IPS-18c (cell line): ENCODE measurements around the gene CTR9.

Experiments
- H3K4me3 ChIP-seq: 2 replicates; pipeline ENCODE4 v1.7.0; 2013; ENCODE audit warnings: low read depth, mild to moderate bottlenecking, low read length, moderate library complexity; ENCODE audit not compliant: insufficient read depth
- H3K9me3 ChIP-seq: one replicate; pipeline ENCODE4 v1.6.1; 2013; ENCODE audit warnings: mild to moderate bottlenecking, low read length, moderate library complexity; ENCODE audit not compliant: control insufficient read depth, insufficient read depth

The CTR9 gene

DNA sequence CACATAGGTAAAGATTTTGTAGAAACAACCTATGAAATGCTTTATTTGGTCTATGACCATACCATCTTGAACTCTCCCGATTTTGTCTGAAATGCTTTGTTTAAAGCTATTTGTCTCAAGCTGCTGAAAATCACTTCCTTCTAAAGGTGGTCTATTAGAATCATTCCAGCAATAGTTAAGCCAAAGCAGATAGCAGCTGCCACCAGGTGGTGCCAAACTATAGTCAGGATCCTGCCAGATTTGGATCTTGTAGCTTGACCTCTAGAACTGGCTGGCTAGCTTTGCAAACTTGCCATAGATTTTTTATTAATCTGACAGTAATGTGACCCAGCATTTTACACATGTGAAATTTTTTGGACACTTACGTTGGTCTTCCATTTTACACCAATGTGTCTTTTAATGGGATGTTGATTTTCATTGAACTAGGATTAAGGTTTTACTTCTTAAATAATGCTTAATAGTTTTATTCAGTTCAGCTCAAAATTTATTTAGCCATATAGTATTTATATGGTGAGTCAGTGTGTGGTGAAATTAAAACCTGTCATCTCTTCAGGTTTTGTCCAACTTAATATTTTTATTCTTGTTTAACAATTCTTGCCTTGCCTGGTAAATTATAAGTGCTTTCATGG, 19.7 kb downstream of the CTR9 start:
- H3K9me3 ChIP-seq: no peaks in the 10 kb centered on the region
- no peak overlapping the region for H3K4me3 ChIP-seq

DNA sequence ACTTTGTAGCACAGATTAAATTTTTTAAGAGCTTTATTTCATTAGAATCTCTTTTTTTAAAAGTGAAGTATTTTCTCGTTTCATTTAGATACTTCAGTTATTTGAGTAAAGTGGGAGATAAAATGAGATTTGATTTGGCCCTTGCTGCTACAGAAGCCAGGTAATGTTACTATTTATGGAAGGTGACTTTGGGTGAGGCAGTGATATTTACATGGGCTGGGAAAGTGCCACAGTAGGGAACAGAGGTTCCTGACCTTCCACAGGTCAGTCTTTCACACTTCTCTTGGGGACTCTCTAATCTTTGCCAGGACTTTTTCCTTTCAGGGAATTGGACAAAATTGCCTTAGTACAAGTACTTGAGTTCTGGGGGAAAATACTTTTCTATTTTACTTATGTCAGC, 20.4 kb downstream of the CTR9 start:
- H3K9me3 ChIP-seq: no peaks in the 10 kb centered on the region
- no peak overlapping the region for H3K4me3 ChIP-seq

DNA sequence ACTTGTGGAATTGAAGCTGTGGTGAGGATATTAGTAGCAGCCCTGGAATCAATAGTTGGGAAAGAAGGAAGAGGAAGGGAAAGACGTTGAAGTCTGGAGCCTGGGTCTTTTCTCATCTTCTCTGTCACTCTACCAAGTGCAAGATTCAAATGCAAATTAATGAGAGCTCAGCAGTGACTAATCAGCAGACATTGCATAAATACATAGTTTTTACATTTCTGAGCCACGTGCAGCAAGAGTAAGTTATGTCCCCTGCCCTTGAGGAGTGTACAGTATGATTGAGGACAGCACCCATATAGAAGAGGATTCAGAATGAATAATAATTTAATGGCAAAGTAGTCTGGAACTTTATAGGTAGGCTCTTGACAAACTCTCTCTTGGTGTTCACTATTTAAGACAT, 23.8 kb downstream of the CTR9 start:
- Histone ChIP-seq H3K4me3 (no peak overlapping the region), H3K9me3 (no peaks in the 10 kb centered on the region)

DNA sequence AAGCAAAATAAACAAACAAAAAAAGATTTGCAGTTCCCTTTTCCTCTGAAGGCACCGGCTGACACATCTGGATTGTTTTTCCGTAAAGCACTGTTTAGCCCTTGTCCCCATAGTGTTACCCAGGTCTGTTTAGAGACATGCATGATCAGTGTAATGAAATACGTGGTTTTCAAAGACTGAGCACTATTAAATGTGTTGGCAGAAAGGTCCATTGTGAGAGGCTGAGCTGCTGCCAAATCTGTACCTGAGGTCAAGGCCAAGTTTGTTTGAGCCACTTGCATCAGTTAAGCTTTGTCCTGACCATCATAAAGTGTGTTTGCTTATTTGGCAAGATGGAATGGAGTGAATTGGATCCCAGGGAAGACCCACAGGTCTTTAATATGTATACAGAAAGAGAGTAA, 26.3 kb downstream of the CTR9 start:
- H3K9me3 ChIP-seq: no peaks in the 10 kb centered on the region
- H3K4me3 ChIP-seq: no peak overlapping the region

DNA sequence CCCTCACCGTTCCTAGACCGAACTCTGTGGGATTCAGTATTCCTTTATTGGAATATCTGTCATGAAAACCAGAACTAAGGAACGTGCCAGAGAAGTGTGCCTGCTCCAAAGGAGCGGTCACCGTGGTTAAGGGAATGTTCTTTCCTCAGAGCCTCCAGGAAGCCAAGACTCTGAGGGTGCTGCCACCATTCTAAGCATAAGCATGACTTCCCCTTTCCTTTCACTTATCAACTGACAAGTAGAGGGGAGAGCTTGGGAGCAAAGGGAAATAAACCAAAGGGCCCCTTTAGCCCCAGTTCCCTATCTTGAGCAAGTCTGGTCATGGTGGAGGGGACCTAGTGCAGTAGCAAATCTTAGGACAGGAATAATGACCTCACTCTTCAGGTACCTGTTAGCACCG, 26.8 kb downstream of the CTR9 start:
- H3K4me3 ChIP-seq: no peak overlapping the region

DNA sequence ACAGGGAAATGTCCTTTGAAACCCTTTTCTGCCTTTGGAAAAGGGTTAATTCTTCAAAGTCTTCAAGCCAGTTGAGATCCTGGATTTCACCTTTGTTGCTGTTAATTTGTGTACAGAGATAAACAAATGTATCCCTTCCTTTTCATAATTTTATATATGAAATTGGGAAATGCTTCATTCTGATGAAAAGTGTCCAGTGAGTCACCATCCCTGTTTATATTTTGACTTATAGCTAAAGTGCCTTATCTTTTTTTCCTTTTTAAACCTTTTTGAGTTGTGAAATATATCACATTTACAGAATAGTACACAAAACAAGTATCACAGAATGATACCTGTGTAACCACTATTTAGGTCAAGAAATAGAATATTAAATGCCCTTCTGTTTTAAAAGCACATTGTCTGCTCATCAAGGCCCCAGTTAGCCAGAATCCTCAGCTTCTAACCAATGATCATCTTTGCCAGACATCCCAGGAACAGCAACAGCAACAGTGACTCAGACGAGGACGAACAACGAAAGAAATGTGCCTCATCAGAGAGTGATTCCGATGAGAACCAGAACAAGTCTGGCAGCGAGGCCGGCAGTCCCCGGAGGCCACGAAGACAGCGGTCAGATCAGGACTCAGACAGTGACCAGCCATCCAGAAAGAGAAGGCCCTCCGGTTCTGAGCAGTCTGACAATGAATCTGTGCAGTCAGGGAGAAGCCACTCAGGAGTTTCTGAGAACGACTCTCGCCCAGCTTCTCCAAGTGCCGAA, 27.3 kb downstream of the CTR9 start:
- no peaks in the 10 kb centered on the region for H3K9me3 ChIP-seq
- no peak overlapping the region for H3K4me3 ChIP-seq

More for the DNA sequence above, 26.8 kb downstream of the CTR9 start:
- no peaks in the 10 kb centered on the region for H3K9me3 ChIP-seq

DNA sequence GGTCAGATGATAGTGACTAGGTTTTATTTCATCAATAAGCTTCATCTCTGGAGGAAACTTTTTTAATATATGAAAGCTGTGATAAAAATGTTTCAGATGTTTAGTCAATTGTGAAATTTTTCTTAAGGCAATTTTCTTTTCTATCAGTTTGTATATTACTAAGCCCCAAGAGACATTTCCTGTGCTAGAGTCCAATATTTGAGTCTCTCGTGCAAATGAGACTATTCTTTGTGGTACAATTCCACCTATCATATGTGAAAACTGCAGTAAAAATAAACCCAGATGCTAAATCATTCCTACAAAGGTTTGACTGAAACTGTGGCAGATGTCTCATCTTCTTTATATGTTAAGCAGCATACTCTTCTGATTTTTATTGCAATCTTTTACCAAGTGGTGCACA, 28.0 kb downstream of the CTR9 start:
- Histone ChIP-seq H3K9me3 (no peaks in the 10 kb centered on the region), H3K4me3 (no peak overlapping the region)

DNA sequence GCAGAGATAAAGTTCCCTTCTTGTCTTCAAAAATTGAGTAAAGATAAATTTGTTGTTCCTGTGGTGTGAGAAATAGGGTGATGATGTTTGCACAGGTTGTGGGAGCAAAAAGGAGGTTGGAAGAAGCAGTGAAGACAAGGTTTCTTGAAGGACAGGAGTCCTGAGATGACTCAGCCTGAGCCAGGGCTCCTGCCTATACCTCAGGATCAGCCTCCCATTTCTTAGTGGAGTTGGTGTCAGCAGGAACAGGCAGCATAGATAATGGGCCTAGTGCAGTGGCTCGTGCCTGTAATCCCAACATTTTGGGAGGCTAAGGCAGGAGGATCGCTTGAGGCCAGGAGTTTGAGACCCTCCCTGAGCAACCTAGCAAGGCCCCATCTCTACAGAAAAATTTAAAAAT, 29.0 kb downstream of the CTR9 start:
- no peak overlapping the region for H3K4me3 ChIP-seq
- no peaks in the 10 kb centered on the region for H3K9me3 ChIP-seq

DNA sequence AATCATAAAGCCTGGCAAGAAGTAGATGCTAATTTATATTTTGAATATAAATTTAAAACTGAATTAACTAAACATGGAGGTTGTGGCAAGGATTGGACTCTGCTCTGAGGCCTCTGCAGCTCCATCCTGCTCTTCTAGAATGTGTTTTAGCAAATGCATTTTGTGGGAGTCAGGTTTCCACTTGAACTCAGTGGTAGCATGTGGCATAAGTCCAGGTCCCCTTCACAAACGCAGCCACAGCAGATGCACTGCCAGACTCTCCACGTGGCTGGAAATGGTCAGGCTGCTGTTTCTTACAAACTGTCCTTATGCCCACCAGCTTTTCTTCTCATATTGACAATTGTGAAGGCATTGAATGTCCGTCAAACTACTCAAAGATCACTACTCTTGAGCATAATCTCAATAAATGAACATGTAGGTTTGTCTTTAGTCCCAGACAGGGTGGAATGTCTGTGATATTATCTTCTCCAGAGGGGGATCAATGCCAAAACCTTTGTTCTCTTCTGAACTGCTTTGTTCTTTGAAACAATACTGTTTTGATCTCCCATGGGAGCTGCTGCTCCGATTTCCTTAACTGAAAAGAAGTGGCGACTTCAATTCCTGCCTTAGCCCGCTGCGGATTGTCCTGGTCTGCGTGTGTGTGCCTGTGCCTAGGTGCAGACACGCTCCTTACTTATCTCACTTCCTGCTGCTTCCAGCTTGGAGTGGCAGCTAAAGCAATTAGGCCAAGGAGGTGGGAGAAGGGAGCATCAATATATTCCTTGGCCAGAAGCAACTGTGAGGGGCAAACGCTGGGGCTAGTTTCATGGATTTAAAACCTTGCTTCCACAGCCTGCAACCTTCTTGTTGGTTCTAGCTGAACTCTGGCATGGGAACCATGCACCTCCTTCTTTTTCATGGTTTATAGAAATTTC, 33.4 kb downstream of the CTR9 start:
- Histone ChIP-seq H3K9me3 (no peaks in the 10 kb centered on the region), H3K4me3 (no peak overlapping the region)

DNA sequence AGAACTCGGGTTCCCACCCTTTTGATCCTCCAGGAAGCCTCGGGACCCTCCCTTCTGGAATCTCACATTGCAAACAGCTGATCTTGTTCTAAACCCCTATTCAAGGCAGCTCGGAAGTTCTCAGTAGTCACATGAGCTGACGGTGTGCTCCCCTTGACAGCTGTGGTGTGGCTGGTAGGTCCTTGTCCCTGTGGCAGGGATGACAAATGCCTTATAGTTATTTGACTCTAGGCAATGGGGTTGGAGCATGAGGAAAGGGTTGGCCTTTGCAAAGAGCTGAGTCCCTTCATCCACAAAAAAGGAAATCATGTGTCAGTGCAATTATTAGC, 34.1 kb downstream of the CTR9 start:
- Histone ChIP-seq H3K9me3 (no peaks in the 10 kb centered on the region), H3K4me3 (no peak overlapping the region)

DNA sequence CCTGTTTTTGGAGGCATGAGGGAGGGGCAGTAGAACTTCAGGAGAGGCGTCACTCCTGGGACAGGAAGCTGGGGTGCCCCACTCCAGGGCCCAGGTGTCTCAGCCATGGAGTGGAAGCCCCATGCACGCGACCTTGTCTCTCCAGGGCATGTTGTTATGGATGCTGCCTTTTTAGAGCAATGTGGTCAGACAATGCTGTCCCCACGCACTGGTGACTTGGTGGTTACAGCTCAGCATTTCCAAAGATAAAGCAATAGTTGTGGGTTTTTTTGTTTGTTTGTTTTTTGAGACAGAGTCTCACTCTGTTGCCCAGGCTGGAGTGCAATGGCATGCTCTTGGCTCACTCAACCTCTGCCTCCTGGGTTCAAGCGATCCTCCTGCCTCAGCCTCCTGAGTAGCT, 35.4 kb downstream of the CTR9 start:
- Histone ChIP-seq H3K4me3 (no peak overlapping the region), H3K9me3 (no peaks in the 10 kb centered on the region)

DNA sequence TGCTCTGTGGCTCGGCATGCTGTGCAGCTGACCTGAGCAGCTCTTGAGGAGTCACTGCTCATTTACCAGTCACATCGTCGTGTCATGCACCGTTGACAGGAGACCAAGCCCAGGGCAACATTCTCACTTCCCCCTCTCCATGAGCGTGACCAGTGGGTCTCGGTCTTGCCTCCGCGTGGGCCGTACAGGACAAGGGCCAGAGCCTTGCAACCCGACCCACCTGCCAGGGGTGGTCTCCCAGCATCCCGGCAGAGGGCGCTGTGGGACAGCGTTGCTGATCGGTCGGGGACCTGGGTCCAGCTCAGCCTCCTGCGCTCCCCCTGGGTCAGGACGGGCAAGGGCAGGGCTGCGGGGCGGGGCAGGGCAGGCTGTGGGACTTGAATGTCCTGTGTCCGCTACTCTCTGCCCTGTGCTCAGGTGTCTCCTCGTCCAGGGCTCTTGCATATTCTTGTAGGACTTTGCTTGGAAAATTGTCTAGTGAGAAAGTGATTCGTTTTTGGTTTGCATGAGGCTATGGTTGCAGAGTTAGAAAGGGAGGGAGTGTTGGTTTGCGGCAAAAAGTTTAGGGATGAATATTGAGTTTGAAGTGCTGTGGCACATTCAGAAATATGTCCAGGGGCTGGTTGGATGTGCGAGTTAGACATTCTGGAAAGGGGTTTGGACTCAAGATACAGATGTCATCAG, 41.5 kb downstream of the CTR9 start:
- no peaks in the 10 kb centered on the region for H3K9me3 ChIP-seq
- H3K4me3 ChIP-seq: no peak overlapping the region

DNA sequence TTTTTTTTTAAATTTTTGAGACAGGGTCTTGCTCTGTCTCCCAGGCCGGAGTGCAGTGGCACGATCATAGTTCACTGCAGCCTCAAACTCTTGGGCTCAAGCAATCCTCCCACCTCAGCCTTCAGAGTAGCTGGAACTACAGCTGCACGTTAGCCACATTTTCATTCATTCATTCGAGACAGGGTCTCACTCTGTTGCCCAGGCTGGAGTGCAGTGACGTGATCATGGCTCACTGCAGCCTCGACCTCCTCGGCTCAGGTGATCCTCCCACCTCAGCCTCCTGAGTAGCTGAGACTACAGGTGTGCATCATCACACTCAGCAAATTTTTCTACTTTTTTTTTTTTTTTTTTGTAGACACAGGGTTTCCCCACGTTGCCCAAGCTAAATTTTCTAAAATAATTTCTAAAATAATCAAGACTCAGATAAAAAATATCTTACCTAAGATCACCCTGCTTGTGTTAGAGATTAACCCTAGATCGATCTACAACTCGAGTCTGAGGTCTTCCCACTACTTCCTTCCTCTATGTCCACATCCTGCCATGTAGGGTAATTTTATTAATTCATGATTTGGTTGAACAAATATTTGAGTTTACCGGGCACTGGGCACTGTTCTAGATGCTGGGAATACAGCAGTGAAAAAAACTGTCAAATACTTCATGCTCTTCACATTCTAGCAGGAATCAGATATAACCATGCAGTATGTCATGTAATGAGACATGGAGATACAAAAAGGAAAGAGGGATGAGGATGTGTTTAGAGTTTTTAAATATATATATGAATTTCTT, 42.6 kb downstream of the CTR9 start:
- no peak overlapping the region for H3K4me3 ChIP-seq
- H3K9me3 ChIP-seq: no peaks in the 10 kb centered on the region

DNA sequence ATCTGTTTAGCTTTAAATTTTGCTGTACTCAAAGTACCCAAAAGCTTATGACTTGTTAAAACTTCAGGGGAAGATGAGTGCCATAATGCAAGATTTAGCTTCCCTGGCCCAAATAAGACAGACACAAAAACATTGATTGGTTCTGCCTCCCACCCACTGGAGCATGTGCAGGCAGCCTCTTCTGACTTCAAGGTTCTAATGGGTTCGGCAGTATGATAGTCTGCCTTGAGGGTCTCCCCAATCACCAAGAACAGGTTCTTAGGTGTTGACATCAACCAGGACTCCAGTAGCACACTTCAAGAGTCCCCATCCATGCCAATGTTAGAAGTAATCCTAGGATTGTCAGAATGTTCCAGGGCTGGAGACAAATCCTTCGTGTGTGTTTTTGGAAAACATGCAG, 45.1 kb downstream of the CTR9 start:
- Histone ChIP-seq H3K4me3 (no peak overlapping the region), H3K9me3 (no peaks in the 10 kb centered on the region)

DNA sequence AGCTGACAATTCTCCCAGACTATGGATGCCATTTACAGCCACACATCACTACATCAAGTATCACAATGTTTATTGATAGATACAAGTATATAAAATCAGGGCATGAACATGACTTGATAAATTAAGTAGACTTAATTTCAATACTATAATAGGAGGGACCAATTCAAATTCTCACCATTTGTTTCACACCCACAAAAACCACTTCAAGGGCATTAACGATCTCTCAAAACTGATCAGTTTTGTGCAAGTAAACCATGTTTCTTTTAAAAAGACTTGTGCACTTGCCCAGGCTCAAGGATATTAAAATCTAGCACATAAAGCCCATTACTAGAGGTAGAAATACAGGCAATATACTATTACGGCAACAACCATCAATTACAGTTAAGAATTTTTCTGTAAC, 46.0 kb downstream of the CTR9 start:
- Histone ChIP-seq H3K9me3 (no peaks in the 10 kb centered on the region), H3K4me3 (no peak overlapping the region)

DNA sequence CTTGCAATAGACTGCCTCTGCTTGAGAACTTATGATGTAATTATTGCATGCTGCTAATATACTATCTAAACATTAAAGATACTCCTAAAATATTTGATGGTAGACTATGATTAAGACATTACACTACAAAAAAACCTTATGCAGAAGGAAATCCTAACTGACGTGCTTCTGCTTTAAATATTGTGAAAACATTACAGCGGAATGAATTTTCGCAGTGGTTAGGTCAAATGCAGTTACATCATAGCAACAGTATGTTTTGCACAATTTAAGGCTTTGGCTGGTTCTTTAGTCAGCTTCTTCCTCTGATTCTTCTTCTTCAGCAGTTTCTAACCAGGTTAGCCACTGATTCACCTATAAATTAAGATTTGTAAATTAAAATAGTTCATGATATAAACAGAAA, 46.5 kb downstream of the CTR9 start:
- no peaks in the 10 kb centered on the region for H3K9me3 ChIP-seq
- H3K4me3 ChIP-seq: no peak overlapping the region

DNA sequence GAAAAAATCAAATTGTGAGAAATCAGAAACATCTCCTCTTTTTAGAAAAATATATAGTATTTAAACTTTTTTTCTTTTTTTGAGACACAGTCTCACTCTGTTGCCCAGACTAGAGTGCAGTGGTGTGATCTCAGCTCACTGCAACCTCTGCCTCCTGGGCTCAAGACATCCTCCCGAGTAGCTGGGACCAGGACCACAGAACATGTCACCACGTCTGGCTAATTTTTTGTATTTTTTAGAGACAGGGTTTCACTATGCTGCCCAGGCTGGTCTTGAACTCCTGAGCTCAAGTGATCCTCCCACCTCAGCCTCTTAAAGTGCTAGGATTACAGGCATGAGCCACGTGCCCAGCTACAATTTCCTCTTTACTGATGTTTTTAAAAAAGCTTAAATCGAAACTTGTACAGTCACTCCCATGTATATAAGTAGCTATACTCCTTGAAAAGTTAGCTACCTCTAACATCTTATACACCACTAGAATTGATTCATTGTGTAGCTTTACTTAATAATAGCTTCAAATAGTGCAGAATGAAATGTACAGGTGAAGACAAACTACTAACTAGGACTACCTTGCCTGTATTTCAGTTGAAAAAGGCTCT, 47.4 kb downstream of the CTR9 start:
- Histone ChIP-seq H3K4me3 (no peak overlapping the region), H3K9me3 (no peaks in the 10 kb centered on the region)
